Measurements from ENCODE around the gene LSAMP. TPM values are rescaled to one million over a fixed set of nuclear protein-coding genes. Genes with fewer than 3 reads are reported as not detected.
A peak's percentile ranks its signal among the peaks of the same experiment; 100 is the strongest.

Gene LSAMP
- total RNA-seq, 1 experiment from 2014 or later: 0.90 TPM

- H3K9me3 ChIP-seq (ENCODE audit: control insufficient read depth, low read depth, low read length): no peaks in the 10 kb centered on the region
- no peak overlapping the region for H3K4ac ChIP-seq (ENCODE audit: low read depth, low read length)
- H2BK5ac ChIP-seq (ENCODE audit: insufficient read length, low read length): no peak overlapping the region
- no peaks in the 10 kb centered on the region for H3K23me2 ChIP-seq (ENCODE audit: insufficient read length, low read depth, low read length, poor library complexity, severe bottlenecking)
- H2BK20ac ChIP-seq (ENCODE audit: low read depth, low read length, poor library complexity, severe bottlenecking): no peak overlapping the region
- no peaks in the 10 kb centered on the region for H3K36me3 Mint-ChIP-seq (ENCODE audit: insufficient read depth in 1 of 3, low read depth in 3 of 3)
- no peak overlapping the region for H3K23ac ChIP-seq (ENCODE audit: insufficient read length, low read depth, low read length)
- H2AFZ ChIP-seq (ENCODE audit: low read length): no peak overlapping the region
- H2BK12ac ChIP-seq (ENCODE audit: insufficient read length, low read depth, low read length): no peak overlapping the region
- no peaks in the 10 kb centered on the region for H3K79me2 ChIP-seq (ENCODE audit: insufficient read depth, low read length)
- no peak overlapping the region for H3K27ac Mint-ChIP-seq
- H2BK120ac ChIP-seq (ENCODE audit: low read depth, low read length, poor library complexity, severe bottlenecking): no peak overlapping the region
- H3K79me1 ChIP-seq (ENCODE audit: insufficient read depth, low read depth, low read length, poor library complexity, severe bottlenecking): no peaks in the 10 kb centered on the region
- no peaks in the 10 kb centered on the region for H3K9me3 Mint-ChIP-seq
- TF ChIP-seq CTCF (conservative IDR thresholded peaks at IDR 0.05): peak; percentile 84
- H4K91ac ChIP-seq (ENCODE audit: insufficient read length, low read depth, low read length): no peak overlapping the region
- H3K27me3 Mint-ChIP-seq (ENCODE audit: low read depth): no peaks in the 10 kb centered on the region
- no peak overlapping the region for H3T11ph ChIP-seq (ENCODE audit: low read length)
- H4K20me1 ChIP-seq (ENCODE audit: control insufficient read depth, insufficient read depth, insufficient read length): no peaks in the 10 kb centered on the region
- no peak overlapping the region for H2AK5ac ChIP-seq (ENCODE audit: insufficient read length, low read length)
- no peak overlapping the region for H3K4me3 Mint-ChIP-seq
- peaks cover 14 to 20% of the 10 kb centered on the region in 2 experiments for H3K4me1 Mint-ChIP-seq
- no peak overlapping the region for H3K27ac ChIP-seq (ENCODE audit: insufficient read length, low read depth, low read length)
- no peak for DNase-seq
- H3K4me1 ChIP-seq (ENCODE audit: insufficient read depth, low read length): peaks cover 6% of the 10 kb centered on the region; the same call in 1 of the 2 replicates
- H4K5ac ChIP-seq (ENCODE audit: insufficient read length, low read depth, low read length): no peak overlapping the region
- H3K9ac ChIP-seq (ENCODE audit: extremely low read depth, insufficient read length, low read length): no peak overlapping the region
- H2BK15ac ChIP-seq (ENCODE audit: low read depth, low read length): no peak overlapping the region
- no peak overlapping the region for H4K8ac ChIP-seq (replicated peaks; ENCODE audit: insufficient read length, low read depth, low read length)
- no peak overlapping the region for H3K18ac ChIP-seq (ENCODE audit: insufficient read length, low read depth, low read length)
- H3K14ac ChIP-seq (ENCODE audit: insufficient read depth, low read length): no peak overlapping the region
- H3K56ac ChIP-seq (ENCODE audit: insufficient read length, low read depth, low read length): no peak overlapping the region
- H3K27me3 ChIP-seq (ENCODE audit: insufficient read depth, low read length): no peaks in the 10 kb centered on the region
- no peak overlapping the region for H3K4me2 ChIP-seq (ENCODE audit: insufficient read depth, insufficient read length, low read length)
- no CpG with 5 or more reads among the region's 3 CpGs for WGBS (ENCODE audit: extremely low coverage, insufficient read length, low lambda C conversion rate)
These were observed 608.3 kb downstream of the LSAMP start for GRCh38 chr3:115836944-115837343.
